GM12875 (cell line): ENCODE measurements around the gene AHNAK.
"Not testable (repeated sequence)": the region's sequence is repeated elsewhere in the genome, so short reads cannot be mapped to it uniquely, and the experiment has no call there.

Experiments used
- H3K4me3 ChIP-seq: one replicate; pipeline ENCODE4 v1.5.1; 2011; ENCODE audit warnings: low read depth, low read length, control low read depth
- CTCF ChIP-seq: IDR thresholded peaks from 2 replicates; pipeline ENCODE4 v1.5.1; 2011; ENCODE audit warnings: low read depth, mild to moderate bottlenecking, control low read depth, inconsistent platforms, low read length, moderate library complexity, borderline replicate concordance; ENCODE audit not compliant: insufficient read depth

Gene AHNAK

GRCh38 chr11:62393061-62393611, 153.5 kb downstream of the AHNAK start:
- peak; percentile 36; the same call in 1 of the 2 replicates for TF ChIP-seq CTCF
- no peak overlapping the region for H3K4me3 ChIP-seq

- no peak overlapping the region for H3K4me3 ChIP-seq
- TF ChIP-seq CTCF, result no peak
These were observed 154.1 kb downstream of the AHNAK start for GRCh38 chr11:62392506-62392905.

- no peak overlapping the region for H3K4me3 ChIP-seq
- no peak for TF ChIP-seq CTCF
These were observed 154.8 kb downstream of the AHNAK start for GRCh38 chr11:62391642-62392425.

GRCh38 chr11:62390722-62391121, 155.9 kb downstream of the AHNAK start:
- no peak for TF ChIP-seq CTCF
- no peak overlapping the region for H3K4me3 ChIP-seq

GRCh38 chr11:62390237-62390636, 156.4 kb downstream of the AHNAK start:
- TF ChIP-seq CTCF, result no peak
- no peak overlapping the region for H3K4me3 ChIP-seq

GRCh38 chr11:62388999-62389398, 157.6 kb downstream of the AHNAK start:
- no peak overlapping the region for H3K4me3 ChIP-seq
- no peak for TF ChIP-seq CTCF

GRCh38 chr11:62387381-62387780, 159.2 kb downstream of the AHNAK start:
- no peak overlapping the region for H3K4me3 ChIP-seq
- TF ChIP-seq CTCF, result no peak

- H3K4me3 ChIP-seq, result not testable (repeated sequence)
These were observed 160.5 kb downstream of the AHNAK start for GRCh38 chr11:62386083-62386482.
